A673 (cell line): ENCODE measurements around the gene ZSCAN21. TPM values are rescaled to one million over a fixed set of nuclear protein-coding genes. Genes with fewer than 3 reads are reported as not detected.
"Not testable (repeated sequence)": the region's sequence is repeated elsewhere in the genome, so short reads cannot be mapped to it uniquely, and the experiment has no call there.

Experiments
- BruUV-seq: library from RNA; stranded (reverse); fragments of 400-500 nt; replicated peaks from 2 replicates; lab custom pipeline; 2021; lab: Mats Ljungman, UMichigan
- CTCF ChIA-PET: fragments of 300-600 bp; sonication (Branson Sonifier 250); formaldehyde crosslinking; loops from one replicate; lab custom pipeline; 2022; ENCODE audit warnings: antibody characterized with exemption; lab: Charles Lee
- POLR2A ChIA-PET: fragments of 300-600 bp; sonication (Branson Sonifier 250); formaldehyde crosslinking; loops from one replicate; lab custom pipeline; 2022; ENCODE audit warnings: antibody characterized with exemption; ENCODE audit not compliant: low non-redundant PET; lab: Charles Lee
- DNase-seq: peaks from one replicate; pipeline ENCODE4 v3.0.0-alpha.2; 2015; ENCODE audit warnings: low spot score
- H3K27ac ChIP-seq: fragments of 200-600 bp; sonication (generic); 2 replicates; pipeline ENCODE4 v1.5.1; 2016; ENCODE audit warnings: mixed run types, low read depth, mild to moderate bottlenecking, mixed read lengths, antibody characterized with exemption, low read length; ENCODE audit not compliant: poor library complexity, severe bottlenecking
- H3K27me3 ChIP-seq: fragments of 200-600 bp; sonication (generic); replicated peaks from 2 replicates; pipeline ENCODE4 v1.6.1; 2017; ENCODE audit warnings: mixed run types, low read depth, mild to moderate bottlenecking, mixed read lengths, antibody characterized with exemption, low read length; ENCODE audit not compliant: insufficient read depth, poor library complexity
- H3K36me3 ChIP-seq: fragments of 200-600 bp; sonication (generic); 2 replicates; pipeline ENCODE4 v1.6.1; 2016; ENCODE audit warnings: mixed run types, mild to moderate bottlenecking, mixed read lengths, antibody characterized with exemption, low read length; ENCODE audit not compliant: insufficient read depth, poor library complexity, severe bottlenecking
- H3K4me1 ChIP-seq: fragments of 200-600 bp; sonication (generic); 2 replicates; pipeline ENCODE4 v1.6.1; 2017; ENCODE audit warnings: mixed run types, mild to moderate bottlenecking, mixed read lengths, antibody characterized with exemption, low read length; ENCODE audit not compliant: insufficient read depth, poor library complexity, severe bottlenecking
- H3K4me3 ChIP-seq: fragments of 200-600 bp; sonication (generic); 2 replicates; pipeline ENCODE4 v1.5.1; 2016; ENCODE audit warnings: low read depth, mixed run types, mild to moderate bottlenecking, mixed read lengths, low read length; ENCODE audit not compliant: poor library complexity, severe bottlenecking
- H3K9me3 ChIP-seq: fragments of 200-600 bp; sonication (generic); 2 replicates; pipeline ENCODE4 v1.6.1; 2016; ENCODE audit warnings: mixed run types, low read depth, mild to moderate bottlenecking, mixed read lengths, antibody characterized with exemption, low read length; ENCODE audit not compliant: poor library complexity, severe bottlenecking
- EZH2 ChIP-seq: fragments of 200-600 bp; sonication (generic); IDR thresholded peaks from 2 replicates; pipeline ENCODE4 v1.6.1; 2017; ENCODE audit warnings: borderline replicate concordance, low read depth, mild to moderate bottlenecking, mixed read lengths, antibody characterized with exemption, low read length; ENCODE audit not compliant: poor library complexity, severe bottlenecking
- intact Hi-C: fragments of 100-400 bp; cut with micrococcal nuclease; formaldehyde crosslinking; loops from one replicate; pipeline ENCODE4 v1.10.0; 2022; ENCODE audit not compliant: unreplicated experiment
- total RNA-seq: library from RNA; stranded (reverse); gene quantifications from 2 replicates; pipeline ENCODE4 v1.2.3, GENCODE V29; 2021
- TF ChIP-seq, protein P1 (sequence below): fragments of 300-800, 200-600 bp; sonication (generic); conservative IDR thresholded peaks from 2 replicates; pipeline ENCODE4 v1.5.1; 2017; ENCODE audit warnings: low read depth, mild to moderate bottlenecking, antibody characterized with exemption, low read length, moderate library complexity, mixed read lengths

Gene ZSCAN21
- total RNA-seq, 1 experiment from 2014 or later = 17.2 TPM

DNA sequence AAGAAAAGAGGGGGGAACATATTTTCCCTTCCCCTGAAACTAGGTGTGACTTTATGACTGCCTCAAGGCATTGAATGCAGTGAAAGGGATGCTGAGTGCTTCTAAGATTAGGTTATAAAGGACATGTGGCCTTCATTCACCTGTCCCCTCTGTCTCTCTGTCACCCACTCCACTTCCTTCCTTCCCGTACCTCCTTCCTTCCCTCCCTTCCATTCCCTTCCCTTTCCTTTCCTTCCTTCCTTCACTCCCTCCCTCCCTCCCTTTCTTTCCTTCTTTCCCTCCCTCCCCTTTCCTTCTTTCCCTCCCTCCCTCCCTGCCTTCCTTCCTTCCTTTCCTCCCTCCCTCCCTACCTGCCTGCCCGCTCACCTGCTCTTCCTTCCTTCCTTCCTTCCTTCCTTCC, 38.7 kb upstream of the ZSCAN21 start:
- intact Hi-C loops = no loop called here
- no peaks in the 10 kb centered on the region for H3K9me3 ChIP-seq
- H3K27ac ChIP-seq = no peak overlapping the region
- no peak for TF ChIP-seq EZH2
- TF ChIP-seq, protein P1, sequence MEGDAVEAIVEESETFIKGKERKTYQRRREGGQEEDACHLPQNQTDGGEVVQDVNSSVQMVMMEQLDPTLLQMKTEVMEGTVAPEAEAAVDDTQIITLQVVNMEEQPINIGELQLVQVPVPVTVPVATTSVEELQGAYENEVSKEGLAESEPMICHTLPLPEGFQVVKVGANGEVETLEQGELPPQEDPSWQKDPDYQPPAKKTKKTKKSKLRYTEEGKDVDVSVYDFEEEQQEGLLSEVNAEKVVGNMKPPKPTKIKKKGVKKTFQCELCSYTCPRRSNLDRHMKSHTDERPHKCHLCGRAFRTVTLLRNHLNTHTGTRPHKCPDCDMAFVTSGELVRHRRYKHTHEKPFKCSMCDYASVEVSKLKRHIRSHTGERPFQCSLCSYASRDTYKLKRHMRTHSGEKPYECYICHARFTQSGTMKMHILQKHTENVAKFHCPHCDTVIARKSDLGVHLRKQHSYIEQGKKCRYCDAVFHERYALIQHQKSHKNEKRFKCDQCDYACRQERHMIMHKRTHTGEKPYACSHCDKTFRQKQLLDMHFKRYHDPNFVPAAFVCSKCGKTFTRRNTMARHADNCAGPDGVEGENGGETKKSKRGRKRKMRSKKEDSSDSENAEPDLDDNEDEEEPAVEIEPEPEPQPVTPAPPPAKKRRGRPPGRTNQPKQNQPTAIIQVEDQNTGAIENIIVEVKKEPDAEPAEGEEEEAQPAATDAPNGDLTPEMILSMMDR = no peak
- H3K36me3 ChIP-seq = no peaks in the 10 kb centered on the region
- ChIA-PET CTCF (no interaction called here), POLR2A (no interaction called here)
- no peak for DNase-seq
- no peak overlapping the region for H3K4me3 ChIP-seq
- BruUV-seq = no TSS peak
- H3K4me1 ChIP-seq = peaks cover 5% of the 10 kb centered on the region
- H3K27me3 ChIP-seq = no peaks in the 10 kb centered on the region

DNA sequence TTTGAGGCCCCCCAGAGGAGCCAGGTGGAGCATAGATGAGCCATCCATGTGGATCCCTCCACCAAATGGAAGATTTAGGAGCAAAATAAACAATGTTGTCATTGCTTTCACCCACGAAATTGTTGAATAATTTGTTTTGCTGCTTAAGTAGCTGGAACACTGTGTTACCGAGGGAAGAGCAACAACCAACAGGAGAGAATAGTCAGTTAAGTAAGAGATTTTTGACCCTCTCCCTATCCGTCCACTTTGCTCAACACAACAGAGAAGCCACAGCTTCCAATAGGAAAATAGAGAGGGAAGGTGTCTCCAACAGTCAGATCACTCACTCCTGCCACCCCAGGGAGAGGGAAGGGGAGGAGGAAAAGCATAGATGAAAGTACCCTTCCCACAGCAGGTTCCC, 38.1 kb upstream of the ZSCAN21 start:
- no peaks in the 10 kb centered on the region for H3K27me3 ChIP-seq
- TF ChIP-seq, protein P1 = no peak
- TF ChIP-seq EZH2 = no peak
- BruUV-seq = no TSS peak
- no peak overlapping the region for H3K27ac ChIP-seq
- ChIA-PET POLR2A (no interaction called here), CTCF (no interaction called here)
- no peaks in the 10 kb centered on the region for H3K36me3 ChIP-seq
- H3K9me3 ChIP-seq = no peaks in the 10 kb centered on the region
- DNase-seq = no peak
- H3K4me1 ChIP-seq = peaks cover 7% of the 10 kb centered on the region
- intact Hi-C loops = no loop called here
- H3K4me3 ChIP-seq = no peak overlapping the region

DNA sequence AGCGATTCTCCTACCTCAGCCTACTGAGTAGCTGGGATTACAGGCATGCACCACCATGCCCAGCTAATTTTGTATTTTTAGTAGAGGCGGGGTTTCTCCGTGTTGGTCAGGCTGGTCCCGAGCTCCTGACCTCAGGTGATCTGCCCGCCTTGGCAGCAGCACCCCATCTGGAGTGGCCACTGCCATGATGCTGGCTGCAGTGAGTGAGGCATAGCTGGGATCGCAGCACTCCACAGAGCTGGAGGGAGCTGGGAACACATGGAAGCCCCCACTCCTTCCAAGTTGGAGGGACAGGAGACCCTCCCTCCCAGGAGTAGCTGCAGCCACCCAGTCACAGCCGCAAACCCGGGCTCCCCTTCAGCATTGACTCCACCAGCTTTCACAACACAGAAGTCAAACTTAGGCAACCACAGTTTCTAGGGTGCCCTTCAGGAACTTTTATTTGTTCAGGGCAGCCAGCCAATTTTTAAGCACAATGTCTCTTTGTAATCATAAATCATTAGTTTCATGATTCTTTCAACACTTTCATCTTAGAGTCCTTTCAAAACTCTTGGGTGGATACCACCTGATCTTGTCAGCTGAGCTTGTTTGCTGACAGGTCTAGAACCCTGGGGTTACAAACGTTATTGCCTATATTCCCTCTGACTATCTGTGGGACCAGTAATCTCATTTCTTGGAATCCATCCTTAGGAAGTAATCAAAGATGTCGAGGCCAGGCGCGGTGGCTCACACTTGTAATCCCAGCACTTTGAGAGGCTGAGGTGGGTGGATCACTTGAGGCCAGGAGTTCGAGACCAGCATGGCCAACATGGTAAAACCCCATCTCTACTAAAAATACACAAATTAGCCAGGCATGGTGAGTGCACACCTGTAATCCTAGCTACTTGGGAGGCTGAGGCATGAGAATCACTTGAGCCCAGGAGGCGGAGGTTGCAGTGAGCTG, 36.9 kb upstream of the ZSCAN21 start:
- H3K9me3 ChIP-seq, DNase-seq, H3K27me3 ChIP-seq, BruUV-seq, H3K27ac ChIP-seq, H3K36me3 ChIP-seq, intact Hi-C loops, POLR2A ChIA-PET, H3K4me3 ChIP-seq: not testable (repeated sequence)
- peaks cover 11% of the 10 kb centered on the region for H3K4me1 ChIP-seq
- CTCF ChIA-PET = interaction anchor here (0.7 kb wide), 1 partner anchor 22 kb away, joined by 3 read pairs; no protein-coding TSS in a partner anchor

DNA sequence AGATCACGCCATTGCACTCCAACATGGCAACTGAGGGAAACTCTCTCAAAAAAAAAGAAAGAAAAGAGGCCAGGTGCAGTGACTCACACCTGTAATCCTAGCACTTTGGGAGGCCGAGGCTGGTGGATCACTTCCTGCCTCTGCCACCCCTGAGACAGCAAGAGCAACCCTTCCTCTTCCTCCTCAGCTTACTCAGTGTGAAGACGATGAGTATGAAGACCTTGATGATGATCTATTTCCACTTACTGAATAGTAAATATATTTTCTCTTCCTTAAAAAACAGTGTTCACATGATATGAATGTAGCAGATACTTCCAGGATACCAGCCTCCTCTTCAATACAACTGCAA, 36.3 kb upstream of the ZSCAN21 start:
- POLR2A ChIA-PET = no interaction called here
- no peak overlapping the region for H3K27ac ChIP-seq
- DNase-seq = no peak
- H3K36me3 ChIP-seq = no peaks in the 10 kb centered on the region
- H3K9me3 ChIP-seq = no peaks in the 10 kb centered on the region
- intact Hi-C loops = no loop called here
- H3K4me3 ChIP-seq = no peak overlapping the region
- H3K27me3 ChIP-seq = no peaks in the 10 kb centered on the region
- CTCF ChIA-PET = no interaction called here
- TF ChIP-seq, protein P1 = no peak
- TF ChIP-seq EZH2 = no peak
- BruUV-seq = no TSS peak
- peaks cover 11% of the 10 kb centered on the region for H3K4me1 ChIP-seq
